Liver (tissue), 9 donors: ENCODE results near the gene TOR1AIP1. TPM values are rescaled to one million over a fixed set of nuclear protein-coding genes. Genes with fewer than 3 reads are reported as not detected.

ENCODE experiments used
- DNase-seq: peaks from one replicate; pipeline ENCODE4 v3.0.0-alpha.2; 2017; ENCODE audit warnings: low spot score
- H3K27ac ChIP-seq, 2 donors: one replicate each; pipeline ENCODE4 v1.7.0; 2013; ENCODE audit warnings: inconsistent platforms in 2 of 2, low read length in 2 of 2, control low read depth in 1 of 2, low read depth in 1 of 2, mild to moderate bottlenecking in 1 of 2
- H3K27me3 ChIP-seq, 4 donors: one replicate each; pipeline versions ENCODE4 v1.6.1 to v1.7.0; 2013; ENCODE audit warnings: low read length in 3 of 4, inconsistent platforms in 1 of 4, mild to moderate bottlenecking in 1 of 4, moderate library complexity in 1 of 4; ENCODE audit not compliant: control insufficient read depth in 4 of 4, insufficient read depth in 4 of 4
- H3K36me3 ChIP-seq, 4 donors: one replicate each; pipeline versions ENCODE4 v1.6.1 to v1.7.0; 2013; ENCODE audit warnings: low read length in 3 of 4, mild to moderate bottlenecking in 3 of 4, low read depth in 1 of 4, moderate library complexity in 1 of 4; ENCODE audit not compliant: control insufficient read depth in 4 of 4, insufficient read depth in 3 of 4
- H3K4me1 ChIP-seq, 4 donors: one replicate each; pipeline versions ENCODE4 v1.6.1 to v1.7.0; 2013; ENCODE audit warnings: low read length in 3 of 4, mild to moderate bottlenecking in 3 of 4, moderate library complexity in 1 of 4; ENCODE audit not compliant: control insufficient read depth in 4 of 4, insufficient read depth in 4 of 4
- H3K4me3 ChIP-seq, 3 donors: one replicate each; pipeline versions ENCODE4 v1.6.1 to v1.7.0; 2013; ENCODE audit warnings: low read length in 3 of 3, control low read depth in 1 of 3, low read depth in 1 of 3, mild to moderate bottlenecking in 1 of 3
- H3K9ac ChIP-seq, 2 donors: one replicate each; pipeline ENCODE4 v1.7.0; 2013; ENCODE audit warnings: low read length in 2 of 2, mild to moderate bottlenecking in 2 of 2, moderate library complexity in 2 of 2, control low read depth in 1 of 2, low read depth in 1 of 2
- H3K9me3 ChIP-seq, 4 donors: one replicate each; pipeline versions ENCODE4 v1.6.1 to v1.7.0; 2013; ENCODE audit warnings: low read length in 3 of 4; ENCODE audit not compliant: control insufficient read depth in 4 of 4
- ATF3 ChIP-seq: IDR thresholded peaks from 2 replicates; pipeline ENCODE4 v1.6.1; 2016; ENCODE audit warnings: antibody characterized with exemption
- CTCF ChIP-seq: fragments of 150-350 bp; IDR thresholded peaks from 2 replicates; pipeline ENCODE4 v1.5.1; 2017; ENCODE audit warnings: improper control_type of control experiment, low read depth, low read length; ENCODE audit not compliant: missing input control
- FOXA1 ChIP-seq: IDR thresholded peaks from 2 replicates; pipeline ENCODE4 v1.6.1; 2016; ENCODE audit warnings: antibody characterized with exemption
- HNF4A ChIP-seq, 2 donors: conservative IDR thresholded peaks; 2 replicates each; pipeline ENCODE4 v1.6.1; 2016; ENCODE audit warnings: antibody characterized with exemption in 2 of 2, mild to moderate bottlenecking in 2 of 2
- JUND ChIP-seq, 2 donors: IDR thresholded peaks; 2 replicates each; pipeline ENCODE4 v1.6.1; 2016; ENCODE audit warnings: antibody characterized with exemption in 2 of 2
- MAX ChIP-seq: IDR thresholded peaks from 2 replicates; pipeline ENCODE4 v1.6.1; 2016; ENCODE audit warnings: antibody characterized with exemption
- NR2F2 ChIP-seq: IDR thresholded peaks from 2 replicates; pipeline ENCODE4 v1.6.1; 2016; ENCODE audit warnings: antibody characterized with exemption
- REST ChIP-seq: IDR thresholded peaks from 2 replicates; pipeline ENCODE4 v1.6.1; 2016; ENCODE audit warnings: antibody characterized with exemption, mild to moderate bottlenecking
- RXRA ChIP-seq, 2 donors: IDR thresholded peaks; 2 replicates each; pipeline ENCODE4 v1.6.1; 2017 to 2018; ENCODE audit warnings: antibody characterized with exemption in 2 of 2, mild to moderate bottlenecking in 1 of 2
- SP1 ChIP-seq: IDR thresholded peaks from 2 replicates; pipeline ENCODE4 v1.6.1; 2018; ENCODE audit warnings: antibody characterized with exemption, mild to moderate bottlenecking
- TAF1 ChIP-seq: conservative IDR thresholded peaks from 2 replicates; pipeline ENCODE4 v1.6.1; 2016; ENCODE audit warnings: antibody characterized with exemption, mild to moderate bottlenecking
- ZBTB33 ChIP-seq: IDR thresholded peaks from 2 replicates; pipeline ENCODE4 v1.6.1; 2016; ENCODE audit warnings: antibody characterized with exemption
- WGBS: extraction: QIAGEN DNeasy Blood & Tissue Kit; methylation state at CpG from one replicate; pipeline ENCODE4 v1.1.7; 2013; 5-methylcytosine and 5-hydroxymethylcytosine counted together
- polyA plus RNA-seq, 2 donors: library from polyadenylated mRNA; stranded (reverse) in 1 of 2; unstranded in 1 of 2; fragments of 200-250 nt in 1 of 2; fragments of >200 nt in 1 of 2; fragmentation: Nextera tagmentation in 1 of 2; extraction: Ambion mirVana in 1 of 2; gene quantifications; one replicate each; pipeline versions ENCODE4 v1.2.1 to v1.2.3, GENCODE V29; 2013 to 2015
- total RNA-seq, 2 donors: library from RNA; depleted of rRNA; stranded (reverse); fragments of >200 nt; gene quantifications; one replicate each; pipeline ENCODE4 v1.2.3, GENCODE V29; 2014
- donor health status: healthy.
- donor health status: healthy.
- donor health status: healthy.
- donor health status: healthy.
- donor health status: healthy.

Gene TOR1AIP1
- total and polyA plus RNA-seq, 4 donors = 7.1 to 21.3 (median 16.7) TPM

GRCh38 chr1:179871940-179872339 lies 10.1 kb upstream of the TOR1AIP1 start:
- WGBS = 57% methylated on average over 1 of the region's 1 CpG
- Histone ChIP-seq H3K9ac (no peak overlapping the region), H3K36me3 (peaks cover 4 to 23% (median 8%) of the 10 kb centered on the region in 4 donors), H3K4me1 (peaks cover 7 to 32% (median 29%) of the 10 kb centered on the region in 4 donors), H3K4me3 (no peak overlapping the region), H3K27ac (peak overlapping the region in 1 of 2 donors; percentile 37), H3K9me3 (no peaks in the 10 kb centered on the region), H3K27me3 (no peaks in the 10 kb centered on the region)
- no peak for DNase-seq
- TF ChIP-seq TAF1 (no peak), MAX (no peak), FOXA1 (no peak), ATF3 (no peak), NR2F2 (no peak), SP1 (no peak), JUND (IDR thresholded peaks at IDR 0.05) (no peak), REST (no peak), HNF4A (conservative IDR thresholded peaks at IDR 0.05) (no peak)

- peaks cover 7 to 32% (median 29%) of the 10 kb centered on the region in 4 donors for H3K4me1 ChIP-seq
- 84% methylated on average over 5 of the region's 5 CpGs for WGBS
Observed at GRCh38 chr1:179872558-179872957, 9.5 kb upstream of the TOR1AIP1 start.

More at GRCh38 chr1:179872558-179872957, 9.5 kb upstream of the TOR1AIP1 start:
- H3K9ac ChIP-seq = peak overlapping the region in 1 of 2 donors; percentile 19
- H3K9me3 ChIP-seq = no peaks in the 10 kb centered on the region
- no peaks in the 10 kb centered on the region for H3K27me3 ChIP-seq
- peaks cover 2 to 23% (median 5%) of the 10 kb centered on the region in 4 donors for H3K36me3 ChIP-seq
- H3K27ac ChIP-seq = peak overlapping the region; percentile 79 to 82
- DNase-seq = no peak
- no peak overlapping the region for H3K4me3 ChIP-seq
- TF ChIP-seq ATF3 (no peak), TAF1 (no peak), ZBTB33 (no peak), CTCF (no peak), FOXA1 (no peak), RXRA (IDR thresholded peaks at IDR 0.05) (no peak), SP1 (no peak), REST (no peak)
